ENCODE results near the gene ADI1.

Gene ADI1, protein sequence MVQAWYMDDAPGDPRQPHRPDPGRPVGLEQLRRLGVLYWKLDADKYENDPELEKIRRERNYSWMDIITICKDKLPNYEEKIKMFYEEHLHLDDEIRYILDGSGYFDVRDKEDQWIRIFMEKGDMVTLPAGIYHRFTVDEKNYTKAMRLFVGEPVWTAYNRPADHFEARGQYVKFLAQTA

DNA sequence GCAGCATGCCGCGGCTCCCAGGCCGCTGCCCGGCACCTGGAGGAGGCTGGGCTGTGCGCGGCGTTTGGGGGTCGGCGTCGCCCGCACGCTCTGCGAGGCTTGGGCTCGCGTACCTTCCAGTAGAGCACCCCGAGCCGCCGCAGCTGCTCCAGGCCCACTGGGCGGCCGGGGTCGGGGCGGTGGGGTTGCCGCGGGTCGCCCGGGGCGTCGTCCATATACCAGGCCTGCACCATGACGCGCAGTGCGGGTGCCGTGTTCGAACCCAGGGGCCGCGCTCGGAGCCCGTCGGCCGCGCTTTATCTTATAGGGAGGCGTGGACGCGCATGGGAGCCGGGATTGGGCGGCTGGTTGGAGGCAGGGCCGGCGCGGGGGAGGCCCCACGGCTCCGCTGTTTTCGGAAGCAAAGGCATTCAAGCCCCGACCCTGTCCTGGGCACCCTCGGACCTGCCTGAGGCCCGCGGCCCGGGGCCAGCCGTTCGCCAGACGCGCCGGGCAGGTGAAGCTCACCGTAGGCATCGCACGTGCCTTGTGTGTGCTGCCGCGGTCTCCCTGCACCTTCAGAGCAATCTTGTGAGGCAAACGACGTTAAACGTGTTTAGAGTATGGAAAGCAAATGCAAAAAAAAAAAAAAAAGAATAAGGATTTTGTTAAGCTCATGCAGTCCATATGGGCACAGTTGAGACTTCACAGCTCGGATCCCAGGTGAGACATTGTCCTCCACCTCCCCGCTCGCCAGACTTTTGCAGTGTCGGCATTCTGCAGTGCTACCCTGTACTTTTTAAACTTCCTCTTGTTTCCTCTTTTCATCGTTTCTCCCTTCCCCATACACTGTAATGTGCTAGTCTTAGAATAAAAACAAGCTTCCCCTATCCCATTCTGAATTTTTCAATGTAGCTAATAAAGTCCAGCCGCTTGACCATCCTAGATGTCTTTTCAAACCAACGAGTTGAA, at the start of gene ADI1:
Gene ADI1, minus strand, starts transcription at position 277 of the 951 bp plus-strand sequence. Its CDS starts 44 bp downstream, at position 233.
- DNase-seq: peak; percentile 22

DNA sequence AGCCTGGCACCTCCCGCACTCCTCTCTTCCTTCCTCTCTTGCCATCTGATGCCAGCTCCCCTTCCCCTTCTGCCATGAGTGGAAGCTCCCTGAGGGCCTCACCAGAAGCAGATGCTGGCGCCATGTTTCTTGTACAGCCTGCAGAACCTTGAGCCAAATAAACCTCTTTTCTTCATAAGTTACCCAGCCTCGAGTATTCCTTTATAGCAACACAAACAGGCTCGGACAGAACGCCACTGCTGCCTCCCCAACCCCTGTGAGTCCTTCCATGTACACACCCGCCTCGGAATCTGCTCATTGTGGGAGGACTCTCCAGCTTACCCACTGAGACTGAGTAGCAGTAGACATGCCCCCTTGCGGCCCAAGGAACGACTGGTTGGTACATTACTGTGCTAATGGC, 47.5 kb upstream of the ADI1 start:
- no peak for DNase-seq

DNA sequence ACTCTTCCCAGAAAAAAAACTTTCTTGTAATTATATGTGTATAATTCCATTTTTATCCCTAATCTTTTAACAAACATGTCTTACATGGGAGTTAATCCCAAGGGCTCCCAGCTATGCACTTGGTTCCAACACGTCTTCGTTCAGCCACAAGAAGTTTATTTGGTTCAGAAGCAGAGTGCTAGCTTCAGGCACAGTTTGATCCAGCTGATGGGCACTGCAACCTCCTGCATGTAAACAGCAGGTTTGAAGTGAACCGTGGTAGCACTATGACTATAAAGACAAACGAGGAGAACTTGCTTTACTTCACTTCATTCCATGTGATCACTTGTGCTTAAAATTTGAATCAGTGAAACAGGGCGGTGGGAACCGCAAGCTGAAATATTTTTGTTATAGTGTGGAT, 45.8 kb upstream of the ADI1 start:
- no peak for DNase-seq

DNA sequence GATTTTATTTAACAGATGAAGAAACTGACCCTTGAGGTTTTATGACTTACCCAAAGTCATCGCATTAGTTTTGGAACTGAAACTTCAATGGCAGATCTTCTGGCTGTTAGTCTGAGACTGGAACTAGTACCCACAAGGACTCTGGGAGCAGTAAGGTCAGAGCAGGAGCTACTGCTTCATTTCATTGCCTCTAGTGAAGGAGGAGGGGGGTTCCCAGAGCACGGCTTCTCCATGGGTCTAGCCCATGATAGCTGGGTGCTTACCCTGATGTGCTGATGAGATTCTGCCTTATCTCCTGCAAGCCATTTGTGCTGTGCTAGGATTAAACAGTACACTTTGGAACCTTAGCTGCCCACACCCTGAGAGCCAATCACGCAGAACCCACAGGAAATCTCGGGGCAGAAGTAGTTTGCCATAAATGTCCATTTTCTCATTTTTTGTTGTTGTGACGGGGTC, 44.2 kb upstream of the ADI1 start:
- no peak for DNase-seq

DNA sequence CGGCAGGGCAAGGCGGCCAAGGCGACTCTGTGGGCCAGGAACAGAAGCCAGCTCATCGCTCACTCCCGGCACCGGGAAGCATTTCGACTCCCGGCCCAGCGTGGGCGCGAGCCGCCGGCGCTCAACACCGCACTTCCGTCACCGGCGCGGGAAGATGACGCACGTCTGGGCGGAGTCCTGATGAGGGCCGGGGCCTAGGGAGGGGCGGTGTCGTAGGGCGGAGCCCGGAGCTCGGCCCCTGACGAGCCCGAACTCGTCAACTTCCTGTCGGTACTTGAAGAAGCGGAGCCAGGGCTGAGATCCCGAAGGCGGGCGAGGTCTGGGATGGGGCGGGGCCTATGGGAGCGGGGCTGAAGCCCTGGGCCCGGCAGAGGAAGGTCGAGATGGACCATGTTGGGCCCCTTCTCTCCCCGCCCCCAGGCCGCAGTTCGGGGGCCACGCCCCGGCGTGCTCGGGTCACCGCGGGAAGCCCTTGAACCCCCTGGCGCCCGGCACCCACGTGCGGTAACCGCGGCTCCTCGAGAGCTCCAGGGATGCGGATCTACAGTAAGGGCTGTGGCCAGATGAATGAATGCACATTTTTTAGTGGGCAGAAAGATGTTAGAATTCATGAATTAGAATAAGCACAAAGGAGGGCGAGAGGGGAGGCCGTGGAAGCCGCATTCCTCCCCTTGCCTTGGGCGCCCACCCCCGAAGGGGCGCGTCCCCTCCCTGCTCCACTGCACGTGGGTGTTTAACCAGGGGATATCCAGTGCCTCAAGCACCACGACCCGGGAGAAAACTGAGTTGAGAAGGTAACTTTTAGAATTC, 39.1 kb upstream of the ADI1 start, which contains the start of gene RNASEH1:
Gene RNASEH1, minus strand, starts transcription at position 129 of the 810 bp plus-strand sequence. Its CDS starts 73 bp downstream, at position 56.
- peak; percentile 88 for DNase-seq

DNA sequence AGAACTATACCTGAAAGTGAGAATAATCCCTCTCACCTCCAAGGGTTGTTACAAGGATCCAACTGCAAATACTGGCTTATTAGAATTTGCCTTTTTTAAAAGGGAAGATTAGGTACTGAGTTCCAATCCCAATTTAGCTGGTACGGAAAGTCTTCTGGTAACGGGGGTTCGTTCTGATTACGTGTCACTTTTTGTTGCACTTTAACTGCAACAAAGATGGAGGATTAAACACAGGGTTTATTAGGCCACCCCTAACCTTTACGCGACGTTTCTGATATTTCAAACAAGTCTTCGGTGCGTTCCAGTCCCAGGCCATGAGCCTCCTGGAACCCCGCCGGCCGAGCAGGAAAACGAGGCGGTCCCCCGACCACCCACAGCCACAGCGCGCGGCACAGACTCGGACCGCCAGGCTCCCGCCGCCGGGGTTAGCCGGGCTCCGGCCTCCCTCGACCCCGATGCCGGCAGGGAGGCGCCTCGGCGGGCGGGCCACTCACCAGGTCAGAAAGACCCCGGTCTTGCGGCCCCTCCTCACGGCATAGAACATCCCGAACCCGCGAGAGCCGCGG, 38.4 kb upstream of the ADI1 start:
- DNase-seq: no peak

DNA sequence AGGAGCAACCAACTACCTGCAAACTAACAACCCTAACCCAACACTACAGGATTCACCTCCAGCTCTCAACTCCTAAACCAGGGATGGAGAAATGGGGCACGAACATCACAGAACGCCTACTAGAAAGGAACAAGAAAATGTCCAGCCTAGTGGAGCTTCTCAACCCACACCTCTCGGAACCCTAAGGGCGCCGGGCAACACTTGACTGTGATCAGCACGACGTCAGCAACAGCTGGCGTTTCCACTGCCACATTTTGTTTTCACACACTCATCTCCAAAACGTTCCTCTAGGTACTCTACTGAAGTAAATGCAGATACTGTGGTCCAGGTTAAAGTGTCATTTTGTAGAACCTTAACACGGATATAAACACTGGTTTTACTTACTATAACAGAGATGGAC, 34.6 kb upstream of the ADI1 start:
- no peak for DNase-seq

DNA sequence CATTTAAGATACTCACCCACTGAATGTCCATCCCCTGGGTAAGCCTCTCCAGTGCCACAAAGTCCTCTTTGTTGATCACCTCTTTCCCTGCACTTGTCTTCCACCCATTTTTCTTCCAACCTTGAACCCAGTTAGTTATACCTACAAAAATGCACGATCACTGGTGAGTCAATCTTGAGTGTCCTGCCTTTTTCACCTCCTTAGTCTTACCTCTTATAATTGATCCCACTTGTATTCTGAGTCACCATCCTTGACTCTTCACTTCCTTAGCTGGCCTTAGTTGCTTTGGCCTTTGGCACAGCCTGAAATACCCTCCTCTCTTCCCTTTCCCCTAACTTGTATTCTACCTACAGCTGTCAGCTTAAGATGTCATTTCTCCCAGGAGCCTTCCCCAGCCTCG, 28.6 kb upstream of the ADI1 start:
- no peak for DNase-seq

DNA sequence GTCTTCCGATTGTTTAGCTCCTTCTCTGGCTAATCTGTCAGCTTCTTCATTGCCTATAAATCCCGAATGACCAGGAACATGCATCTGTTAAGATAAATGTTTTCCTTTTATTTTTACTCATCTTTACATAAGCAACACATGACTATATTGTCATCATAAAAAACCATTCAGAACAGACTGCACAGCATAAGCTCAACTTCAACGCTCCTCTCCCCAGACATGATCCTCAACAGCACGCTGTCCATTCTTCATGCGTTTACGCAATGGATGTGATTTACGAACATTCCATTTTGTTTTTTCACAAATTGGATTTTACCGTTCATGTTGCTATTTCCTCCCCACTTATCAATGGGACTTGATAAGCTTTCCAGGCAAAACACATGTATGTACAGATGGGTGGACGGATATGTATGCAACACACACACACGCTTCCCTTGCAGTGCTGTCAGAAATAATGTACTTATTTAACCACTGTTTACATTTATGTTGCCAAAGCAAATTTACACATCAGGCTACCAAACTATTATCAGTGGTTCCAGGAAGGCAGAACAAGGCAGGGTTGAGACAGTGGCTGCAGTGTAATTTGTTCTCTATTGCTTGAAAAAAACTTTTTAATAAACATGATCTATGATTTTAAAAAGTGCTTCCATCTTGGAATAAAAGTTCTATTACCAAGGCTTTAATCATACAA, 26.6 kb upstream of the ADI1 start:
- DNase-seq: no peak

DNA sequence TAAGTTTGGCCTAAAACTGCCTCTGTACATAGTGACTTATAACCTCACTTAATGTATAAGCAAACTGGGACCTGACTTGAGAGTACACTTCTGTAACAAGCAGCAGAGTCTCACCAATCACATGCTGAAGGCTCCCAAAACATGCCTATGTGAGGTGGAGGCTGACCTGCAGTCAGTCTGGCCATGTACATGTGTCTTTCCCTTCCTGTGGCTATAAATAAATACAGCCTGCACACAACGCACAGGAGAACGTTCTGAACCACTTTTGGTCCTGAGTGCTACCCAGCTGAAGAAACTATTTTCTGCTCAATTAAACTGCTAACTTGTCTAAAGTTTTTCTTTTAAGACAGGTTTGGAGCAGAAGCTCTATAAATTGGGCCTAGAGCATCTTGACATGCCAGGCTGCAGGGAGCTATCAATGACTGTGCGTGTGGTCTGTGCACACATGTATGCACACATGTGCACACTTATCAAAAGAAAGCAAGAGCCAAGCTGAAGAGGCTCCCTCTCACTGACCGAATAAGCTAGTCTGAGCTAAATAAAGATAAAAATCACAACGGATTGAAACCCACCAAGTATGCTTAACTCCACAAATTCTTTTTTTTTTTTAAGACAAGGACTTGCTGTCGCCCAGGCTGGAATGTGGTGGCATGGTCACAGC, 23.8 kb upstream of the ADI1 start:
- no peak for DNase-seq

DNA sequence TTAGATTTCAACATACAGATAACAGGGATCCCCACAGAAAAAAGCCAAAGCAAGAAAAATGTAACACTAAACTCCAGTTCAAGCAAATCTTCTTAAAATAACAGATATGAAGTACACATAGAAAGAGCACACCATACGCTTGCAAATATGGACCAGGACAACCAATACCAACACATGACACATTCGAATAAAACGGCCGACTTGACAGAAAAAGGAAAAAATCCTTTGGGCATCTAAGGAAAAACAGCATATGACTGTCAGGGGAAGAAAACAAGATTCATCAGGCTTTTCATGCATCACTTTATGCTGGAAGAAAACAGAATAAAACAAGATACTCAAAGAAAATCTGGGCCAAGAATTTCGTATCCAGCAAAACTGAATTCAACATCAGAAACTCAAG, 22.8 kb upstream of the ADI1 start:
- DNase-seq: no peak

DNA sequence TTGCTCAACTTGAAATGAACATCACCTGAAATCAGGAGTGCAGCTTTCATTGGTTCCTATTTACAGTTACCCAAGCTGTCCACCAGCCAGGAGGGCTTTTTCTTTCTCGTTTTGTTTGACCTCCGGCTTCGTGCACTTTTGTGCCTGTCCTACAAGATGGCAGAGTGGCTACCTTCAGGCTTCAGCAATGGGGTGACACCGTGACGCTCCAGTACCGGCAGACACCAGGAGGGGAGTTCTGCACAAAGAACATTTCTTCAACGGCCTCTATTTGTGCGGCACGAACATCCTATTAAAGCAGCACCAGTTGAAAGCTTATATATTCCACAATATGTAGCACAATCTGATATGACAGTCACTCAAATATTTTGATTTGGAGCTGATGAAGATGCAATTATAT, 20.5 kb upstream of the ADI1 start:
- DNase-seq: no peak

DNA sequence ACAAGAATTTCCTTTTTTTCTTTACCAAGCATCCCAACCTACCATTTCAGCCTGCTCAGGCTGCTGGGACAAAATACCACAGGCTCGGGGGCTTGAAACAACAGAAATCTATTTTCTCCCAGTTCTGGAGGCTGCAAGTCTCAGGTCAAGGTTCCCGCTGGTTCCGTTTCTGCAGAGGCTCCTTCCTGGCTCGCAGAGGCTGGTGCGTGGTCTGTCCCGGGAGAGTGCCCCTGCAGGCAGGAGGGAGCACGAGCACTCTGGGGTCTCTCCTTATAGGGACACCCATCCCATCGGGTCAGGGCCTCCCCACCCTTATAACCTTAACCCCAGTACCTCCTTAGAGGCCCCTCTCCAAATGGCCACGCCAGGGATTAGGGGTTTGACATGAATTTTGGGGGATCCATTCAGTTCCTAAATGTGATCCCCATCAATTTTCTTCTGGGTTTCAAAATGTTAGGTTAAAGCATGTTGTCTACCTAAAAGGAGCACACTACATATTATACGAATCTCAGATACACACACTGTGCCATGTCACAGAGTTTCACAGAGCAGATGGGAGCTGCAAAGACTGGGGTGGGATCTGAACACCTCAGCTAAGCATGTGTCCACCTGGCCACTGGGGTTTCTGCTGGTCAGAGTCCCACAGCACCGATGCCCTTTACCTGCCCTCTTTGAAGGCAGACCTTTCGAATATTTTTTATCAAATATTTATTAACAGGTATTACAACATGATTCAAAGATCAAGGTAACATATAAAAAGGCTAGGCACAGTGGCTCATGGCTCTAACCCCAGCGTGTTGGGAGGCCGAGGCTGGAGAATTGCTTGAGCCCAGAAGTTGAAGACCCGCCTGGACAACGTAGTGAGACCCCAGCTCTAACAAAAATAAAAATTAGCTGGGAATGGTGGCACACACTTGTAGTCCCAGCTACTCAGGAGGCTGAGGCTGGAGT, 17.6 kb upstream of the ADI1 start:
- no peak for DNase-seq

DNA sequence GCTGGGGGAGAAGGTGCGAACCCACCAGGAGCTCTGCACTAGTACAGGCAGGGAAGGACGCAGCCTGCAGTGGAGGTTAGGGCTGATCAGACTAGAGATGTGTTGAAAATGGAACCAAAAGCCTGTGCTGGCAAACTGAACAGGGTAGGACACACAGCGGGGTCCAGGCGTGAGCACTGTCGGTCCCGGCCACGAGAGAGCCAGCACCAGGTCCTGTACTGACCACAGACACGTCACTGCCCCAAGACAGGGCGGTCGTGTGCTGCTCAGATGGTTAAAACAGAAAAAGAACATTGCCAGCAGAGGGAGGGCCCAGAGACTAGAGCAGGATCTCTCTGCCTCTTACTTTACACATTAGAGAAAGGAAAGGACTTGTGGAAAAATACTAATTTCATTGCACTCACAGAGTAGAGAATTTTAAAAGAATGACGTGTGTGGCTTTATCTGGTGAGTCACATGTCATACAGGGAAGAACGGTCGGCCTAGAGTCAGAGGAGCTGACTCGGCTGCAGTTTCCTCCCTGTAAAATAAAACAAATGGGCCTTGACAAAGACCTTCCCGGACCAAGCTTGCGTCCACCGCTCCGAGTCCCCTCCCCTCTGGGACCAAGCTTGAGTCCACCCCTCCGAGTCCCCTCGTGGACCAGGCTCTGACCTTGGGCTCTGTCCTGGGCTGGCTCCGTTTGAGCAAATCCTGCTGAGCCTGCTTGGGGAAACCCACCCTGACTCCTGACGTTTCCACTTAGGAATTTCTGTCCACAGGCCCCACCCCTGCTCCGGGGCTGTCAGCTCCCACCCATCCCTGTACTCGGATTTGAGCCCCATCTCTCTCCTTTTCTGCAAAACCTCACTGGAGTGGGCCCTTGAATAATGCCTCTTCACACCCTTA, 16.7 kb upstream of the ADI1 start:
- DNase-seq: no peak

DNA sequence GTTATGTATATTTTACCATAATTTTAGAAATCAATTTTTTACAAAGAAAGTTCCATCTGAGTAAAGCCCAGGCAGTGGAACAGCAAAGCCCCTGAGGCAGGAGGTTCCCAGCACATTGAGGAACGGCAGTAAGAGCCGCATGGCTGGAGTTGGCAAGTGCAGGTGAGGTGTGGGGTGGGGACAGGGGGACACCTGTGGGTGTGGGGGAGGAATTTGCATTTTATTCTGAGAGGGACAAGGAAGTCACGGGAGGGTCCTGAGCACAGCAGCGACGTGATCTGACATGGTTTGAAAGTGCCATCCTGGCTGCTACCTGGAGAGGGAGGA, 16.1 kb upstream of the ADI1 start:
- DNase-seq: no peak

DNA sequence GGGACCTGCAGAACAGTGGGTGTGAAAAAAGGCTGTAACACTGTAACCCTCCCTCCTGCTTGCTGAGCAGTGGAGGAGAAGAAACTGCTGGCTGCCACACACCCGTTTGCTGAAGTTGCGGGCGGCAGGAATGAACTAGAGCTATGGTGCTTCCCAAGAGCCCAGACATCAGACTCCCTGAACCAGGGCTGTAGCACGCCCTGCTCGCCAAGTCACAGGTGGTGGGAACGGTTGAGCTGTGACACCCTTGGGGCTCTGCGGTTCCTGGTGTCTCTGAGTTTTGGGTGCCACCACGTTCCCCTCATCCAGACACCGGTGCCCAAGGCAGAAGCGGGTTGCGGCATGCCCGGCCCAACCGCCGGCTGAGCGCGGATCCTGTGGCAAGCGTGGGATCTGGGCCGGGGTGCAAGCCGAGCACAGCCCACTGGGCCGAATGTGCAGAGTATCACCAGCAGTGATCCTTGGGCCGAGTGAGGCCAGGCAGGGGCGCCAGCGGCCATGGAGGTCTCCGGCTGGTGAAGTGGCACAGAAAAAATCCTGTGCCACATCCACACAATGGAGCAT, 15.0 kb upstream of the ADI1 start:
- DNase-seq: no peak

DNA sequence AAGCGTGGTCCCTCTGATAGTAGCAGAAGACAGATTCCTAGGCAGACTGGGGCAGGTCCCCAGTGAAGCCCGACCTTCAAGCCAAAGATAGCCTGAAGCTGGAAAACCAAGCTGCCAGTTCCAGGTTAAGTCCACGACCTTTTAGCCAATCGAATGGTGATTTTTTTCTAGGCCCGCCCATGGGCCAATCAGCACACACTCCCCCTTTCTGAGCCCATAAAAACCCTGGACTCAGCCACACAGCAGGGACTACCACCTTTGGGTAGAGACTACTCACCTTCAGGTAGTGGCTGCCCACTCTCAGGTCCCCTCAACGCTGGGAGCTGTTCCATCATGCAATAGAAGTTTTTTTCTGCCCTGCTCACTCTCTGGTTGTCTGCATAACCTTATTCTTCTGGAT, 14.5 kb upstream of the ADI1 start:
- no peak for DNase-seq

DNA sequence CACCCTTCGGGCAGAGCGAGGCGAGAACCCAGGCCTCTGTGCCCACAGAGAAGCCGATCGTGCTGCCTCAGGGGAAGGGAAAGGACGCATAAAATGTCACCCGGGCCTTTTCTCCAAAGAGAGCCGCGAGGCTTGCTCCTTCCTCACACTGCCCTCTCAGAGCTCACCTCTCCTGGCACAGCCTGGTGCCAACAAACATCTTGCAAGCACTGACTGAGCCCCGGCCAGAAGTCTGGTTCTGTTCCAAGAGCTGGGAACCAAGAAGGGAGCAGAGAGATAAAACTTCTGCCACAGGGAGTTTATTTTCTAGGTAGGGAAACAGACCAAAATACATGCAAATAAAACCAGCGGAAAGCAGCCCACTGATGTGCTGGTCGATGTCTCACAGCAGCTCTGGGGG, 13.6 kb upstream of the ADI1 start:
- no peak for DNase-seq

DNA sequence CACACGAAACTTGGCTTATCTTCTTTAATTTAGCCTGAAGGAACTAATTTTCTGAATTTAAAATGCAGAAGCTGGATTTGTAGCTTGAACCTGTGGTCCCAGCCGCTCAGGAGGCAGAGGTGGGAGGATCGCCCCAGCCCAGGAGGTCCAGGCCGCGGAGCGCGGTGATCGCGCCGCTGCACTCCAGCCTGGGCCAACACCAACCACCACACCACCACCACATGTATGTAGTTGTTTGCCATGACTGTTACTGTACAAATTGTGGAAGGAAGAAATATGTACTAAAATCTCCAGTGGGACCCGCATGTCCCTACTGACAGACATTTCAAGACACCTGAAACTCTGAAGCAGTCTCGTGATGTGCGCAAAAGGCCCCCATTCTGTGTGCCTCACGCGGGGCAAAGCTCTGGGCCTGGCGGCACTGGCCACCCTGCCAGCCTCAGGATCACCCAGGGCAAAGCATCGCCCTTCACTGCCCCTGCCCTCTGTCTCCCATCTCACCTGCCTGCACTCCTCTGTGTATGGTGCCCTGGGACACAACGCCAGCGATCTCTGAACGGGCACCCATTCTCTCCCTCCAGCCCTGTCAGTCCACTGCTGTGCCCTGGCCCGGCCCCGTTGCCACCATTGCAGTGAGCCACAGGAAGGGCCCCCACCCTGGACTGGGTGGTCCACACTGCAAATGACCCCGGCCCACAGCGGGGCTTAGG, 10.1 kb upstream of the ADI1 start:
- no peak for DNase-seq

Measured in NCI-H524 treated with DMSO at 0.1 percent for 48 hours (cell line).